ENCODE measurements around the gene PDZD8. TPM values are rescaled to one million over a fixed set of nuclear protein-coding genes. Genes with fewer than 3 reads are reported as not detected.

Gene PDZD8
- polyA plus RNA-seq, 1 donor from 2014 or later = 16.3 TPM

DNA sequence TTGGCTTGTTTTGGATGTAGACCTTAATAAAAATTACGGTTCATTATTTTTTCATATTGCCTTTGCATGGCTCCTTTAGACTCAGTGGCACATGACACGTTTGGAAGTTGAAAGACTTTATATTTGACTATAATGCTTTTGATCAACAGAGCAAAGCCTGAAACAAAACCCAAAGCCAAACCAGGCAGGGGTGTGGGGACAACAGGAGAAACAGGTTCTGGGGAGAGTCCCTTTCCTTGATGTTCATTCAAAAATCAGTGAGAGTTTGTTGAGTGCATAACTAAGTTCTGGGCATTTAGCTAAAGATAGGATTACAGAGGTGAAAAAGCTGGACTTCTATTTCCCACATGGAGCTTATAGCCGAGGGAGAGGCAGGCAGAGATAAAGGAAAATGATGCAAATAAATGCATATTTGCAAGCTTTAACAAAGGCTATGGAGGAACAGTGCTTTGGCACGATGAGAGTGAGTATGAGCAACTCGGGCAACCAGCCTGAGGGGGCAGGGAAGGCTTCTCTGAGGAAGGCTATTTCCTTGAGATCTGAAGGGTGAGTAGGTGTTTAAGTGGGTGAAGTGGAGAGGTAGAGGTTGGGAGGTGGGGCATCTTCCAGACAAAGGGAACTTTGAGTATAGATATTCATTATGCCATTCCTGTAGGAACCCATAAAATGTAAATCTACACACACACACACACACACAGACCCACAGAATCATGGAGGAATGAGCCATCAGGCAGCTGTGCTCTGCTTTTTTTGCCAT lies 34.5 kb upstream of the PDZD8 start:
- Histone ChIP-seq H2AFZ (ENCODE audit: low read depth, low read length) (no peak overlapping the region), H3K4me2 (ENCODE audit: low read length) (no peak overlapping the region), H4K20me1 (ENCODE audit: insufficient read depth) (no peaks in the 10 kb centered on the region), H3K9ac (ENCODE audit: low read length) (no peak overlapping the region), H3F3A (ENCODE audit: insufficient read depth, low read length, poor library complexity, severe bottlenecking) (no peaks in the 10 kb centered on the region), H3K27ac (ENCODE audit: low read length) (no peak overlapping the region), H3K9me3 (ENCODE audit: low read length) (no peaks in the 10 kb centered on the region), H3K36me3 (ENCODE audit: insufficient read depth, low read length) (no peaks in the 10 kb centered on the region), H3K79me2 (replicated peaks; ENCODE audit: insufficient read depth, low read length) (no peaks in the 10 kb centered on the region), H3K9me2 (ENCODE audit: insufficient read depth, low read length) (no peaks in the 10 kb centered on the region), H3K4me3 (ENCODE audit: low read length) (no peak overlapping the region), H3K27me3 (ENCODE audit: insufficient read depth, low read depth, low read length) (no peaks in the 10 kb centered on the region)
- TF ChIP-seq TAF1 (IDR thresholded peaks at IDR 0.05; ENCODE audit: low read depth) (no peak), RAD21 (conservative IDR thresholded peaks at IDR 0.05) (no peak), POLR2AphosphoS5 (IDR thresholded peaks at IDR 0.05) (no peak), SMC3 (conservative IDR thresholded peaks at IDR 0.05; ENCODE audit: poor library complexity) (no peak), CTCF (IDR thresholded peaks at IDR 0.05; ENCODE audit: poor library complexity, severe bottlenecking) (no peak), EP300 (conservative IDR thresholded peaks at IDR 0.05; ENCODE audit: poor library complexity, severe bottlenecking) (no peak), MXI1 (conservative IDR thresholded peaks at IDR 0.05; ENCODE audit: poor library complexity, severe bottlenecking) (no peak), EZH2 (IDR thresholded peaks at IDR 0.05; ENCODE audit: borderline replicate concordance, insufficient read depth, low read length, poor library complexity, severe bottlenecking) (no peak)
- TF ChIP-seq, protein P1, sequence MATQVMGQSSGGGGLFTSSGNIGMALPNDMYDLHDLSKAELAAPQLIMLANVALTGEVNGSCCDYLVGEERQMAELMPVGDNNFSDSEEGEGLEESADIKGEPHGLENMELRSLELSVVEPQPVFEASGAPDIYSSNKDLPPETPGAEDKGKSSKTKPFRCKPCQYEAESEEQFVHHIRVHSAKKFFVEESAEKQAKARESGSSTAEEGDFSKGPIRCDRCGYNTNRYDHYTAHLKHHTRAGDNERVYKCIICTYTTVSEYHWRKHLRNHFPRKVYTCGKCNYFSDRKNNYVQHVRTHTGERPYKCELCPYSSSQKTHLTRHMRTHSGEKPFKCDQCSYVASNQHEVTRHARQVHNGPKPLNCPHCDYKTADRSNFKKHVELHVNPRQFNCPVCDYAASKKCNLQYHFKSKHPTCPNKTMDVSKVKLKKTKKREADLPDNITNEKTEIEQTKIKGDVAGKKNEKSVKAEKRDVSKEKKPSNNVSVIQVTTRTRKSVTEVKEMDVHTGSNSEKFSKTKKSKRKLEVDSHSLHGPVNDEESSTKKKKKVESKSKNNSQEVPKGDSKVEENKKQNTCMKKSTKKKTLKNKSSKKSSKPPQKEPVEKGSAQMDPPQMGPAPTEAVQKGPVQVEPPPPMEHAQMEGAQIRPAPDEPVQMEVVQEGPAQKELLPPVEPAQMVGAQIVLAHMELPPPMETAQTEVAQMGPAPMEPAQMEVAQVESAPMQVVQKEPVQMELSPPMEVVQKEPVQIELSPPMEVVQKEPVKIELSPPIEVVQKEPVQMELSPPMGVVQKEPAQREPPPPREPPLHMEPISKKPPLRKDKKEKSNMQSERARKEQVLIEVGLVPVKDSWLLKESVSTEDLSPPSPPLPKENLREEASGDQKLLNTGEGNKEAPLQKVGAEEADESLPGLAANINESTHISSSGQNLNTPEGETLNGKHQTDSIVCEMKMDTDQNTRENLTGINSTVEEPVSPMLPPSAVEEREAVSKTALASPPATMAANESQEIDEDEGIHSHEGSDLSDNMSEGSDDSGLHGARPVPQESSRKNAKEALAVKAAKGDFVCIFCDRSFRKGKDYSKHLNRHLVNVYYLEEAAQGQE (IDR thresholded peaks at IDR 0.05; ENCODE audit: borderline replicate concordance) = no peak

DNA sequence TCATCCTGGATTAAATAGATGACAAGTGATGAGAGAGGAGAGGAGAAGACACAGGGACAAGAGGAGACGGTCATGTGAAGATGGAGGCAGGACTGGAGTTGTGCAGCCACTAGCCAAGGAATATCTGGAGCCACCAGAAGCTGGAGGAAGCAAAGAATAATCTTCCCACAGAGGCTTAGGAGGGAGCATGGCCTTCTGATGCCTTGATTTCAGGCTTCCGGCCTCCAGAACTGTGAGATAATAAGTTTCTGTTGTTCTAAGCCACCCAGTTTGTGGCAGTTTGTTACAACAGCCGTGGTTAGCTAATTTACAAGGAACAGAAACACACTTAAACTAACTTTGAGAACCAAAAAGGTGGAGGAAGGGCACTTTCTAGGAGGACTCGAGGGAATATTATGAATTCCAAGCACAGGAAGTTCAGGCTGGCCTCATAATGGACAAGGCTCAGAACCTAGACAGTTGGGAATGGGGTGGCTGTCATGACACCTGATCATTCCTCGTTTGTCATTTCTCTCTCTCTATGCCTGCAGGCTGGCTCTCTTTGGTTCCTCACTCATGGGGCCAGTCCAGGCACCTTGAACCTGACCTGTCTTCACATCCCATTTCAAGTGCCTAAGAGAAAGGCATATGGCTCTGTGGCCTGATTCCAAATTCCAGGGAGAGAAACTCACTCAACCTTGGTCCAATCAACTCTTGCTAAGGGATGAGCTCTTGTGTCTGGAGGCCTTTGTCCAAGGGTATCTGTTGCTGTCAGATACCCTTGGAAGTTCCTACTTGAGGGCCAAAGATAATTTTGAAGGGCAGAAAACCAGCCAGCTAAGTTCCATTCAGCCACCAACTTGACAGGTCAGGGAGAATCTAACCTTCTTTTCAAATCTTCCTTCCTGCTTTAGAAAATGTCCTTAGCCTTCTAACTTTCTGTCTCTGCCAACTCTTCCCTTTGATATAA lies 33.5 kb upstream of the PDZD8 start:
- no peaks in the 10 kb centered on the region for H3K79me2 ChIP-seq (replicated peaks; ENCODE audit: insufficient read depth, low read length)
- H4K20me1 ChIP-seq (ENCODE audit: insufficient read depth) = no peaks in the 10 kb centered on the region
- no peaks in the 10 kb centered on the region for H3K36me3 ChIP-seq (ENCODE audit: insufficient read depth, low read length)
- TF ChIP-seq TAF1 (IDR thresholded peaks at IDR 0.05; ENCODE audit: low read depth) (no peak), POLR2AphosphoS5 (IDR thresholded peaks at IDR 0.05) (no peak), MXI1 (conservative IDR thresholded peaks at IDR 0.05; ENCODE audit: poor library complexity, severe bottlenecking) (no peak), EP300 (conservative IDR thresholded peaks at IDR 0.05; ENCODE audit: poor library complexity, severe bottlenecking) (no peak), EZH2 (IDR thresholded peaks at IDR 0.05; ENCODE audit: borderline replicate concordance, insufficient read depth, low read length, poor library complexity, severe bottlenecking) (no peak), CTCF (IDR thresholded peaks at IDR 0.05; ENCODE audit: poor library complexity, severe bottlenecking) (no peak), RAD21 (conservative IDR thresholded peaks at IDR 0.05) (no peak), SMC3 (conservative IDR thresholded peaks at IDR 0.05; ENCODE audit: poor library complexity) (no peak)
- TF ChIP-seq, protein P1 (IDR thresholded peaks at IDR 0.05; ENCODE audit: borderline replicate concordance) = no peak
- no peaks in the 10 kb centered on the region for H3K27me3 ChIP-seq (ENCODE audit: insufficient read depth, low read depth, low read length)
- H3K4me2 ChIP-seq (ENCODE audit: low read length) = no peak overlapping the region
- H3F3A ChIP-seq (ENCODE audit: insufficient read depth, low read length, poor library complexity, severe bottlenecking) = no peaks in the 10 kb centered on the region
- H3K9me3 ChIP-seq (ENCODE audit: low read length) = no peaks in the 10 kb centered on the region
- H3K9ac ChIP-seq (ENCODE audit: low read length) = no peak overlapping the region
- H3K9me2 ChIP-seq (ENCODE audit: insufficient read depth, low read length) = no peaks in the 10 kb centered on the region
- H2AFZ ChIP-seq (ENCODE audit: low read depth, low read length) = no peak overlapping the region
- H3K4me3 ChIP-seq (ENCODE audit: low read length) = no peak overlapping the region
- H3K27ac ChIP-seq (ENCODE audit: low read length) = no peak overlapping the region
